Glutamatergic neuron (in vitro differentiated cells): ENCODE results near the gene CAMTA1. TPM values are rescaled to one million over a fixed set of nuclear protein-coding genes. Genes with fewer than 3 reads are reported as not detected.
A peak's percentile ranks its signal among the peaks of the same experiment; 100 is the strongest.

Source experiments
- DNase-seq: peaks from one replicate; pipeline ENCODE4 v3.0.0; 2022
- H3K27ac Mint-ChIP-seq: one replicate; pipeline ENCODE4 v1.8.0; 2020; ENCODE audit warnings: mild to moderate bottlenecking, mixed read lengths, inconsistent platforms; ENCODE audit not compliant: unreplicated experiment
- H3K27me3 Mint-ChIP-seq: one replicate; pipeline ENCODE4 v1.8.0; 2020; ENCODE audit warnings: mild to moderate bottlenecking, moderate library complexity, mixed read lengths, inconsistent platforms; ENCODE audit not compliant: unreplicated experiment
- H3K36me3 Mint-ChIP-seq: one replicate; pipeline ENCODE4 v1.8.0; 2020; ENCODE audit warnings: mild to moderate bottlenecking, mixed read lengths, inconsistent platforms; ENCODE audit not compliant: unreplicated experiment
- H3K4me1 Mint-ChIP-seq: one replicate; pipeline ENCODE4 v1.8.0; 2020; ENCODE audit warnings: mild to moderate bottlenecking, low read depth, mixed read lengths, inconsistent platforms; ENCODE audit not compliant: unreplicated experiment
- H3K4me3 Mint-ChIP-seq: one replicate; pipeline ENCODE4 v1.8.0; 2020; ENCODE audit warnings: mild to moderate bottlenecking, mixed read lengths, inconsistent platforms; ENCODE audit not compliant: unreplicated experiment
- H3K9me3 Mint-ChIP-seq: one replicate; pipeline ENCODE4 v1.8.0; 2020; ENCODE audit warnings: mild to moderate bottlenecking, moderate library complexity, mixed read lengths, inconsistent platforms; ENCODE audit not compliant: unreplicated experiment
- CTCF ChIP-seq: fragments of 200-600 bp; sonication (generic); IDR thresholded peaks from one replicate; pipeline ENCODE4 v1.5.0; 2021; ENCODE audit not compliant: partially characterized antibody, unreplicated experiment
- total RNA-seq: library from RNA; stranded (reverse); fragmentation: NEBNext Ultra II Directional; extraction: Animal tissue kit (Norgen Biotek cat#: 25700); gene quantifications from one replicate; pipeline ENCODE4 v1.2.1, GENCODE V29; 2021; ENCODE audit not compliant: unreplicated experiment

Gene CAMTA1
- total RNA-seq, 1 donor from 2014 or later: 77.2 TPM

DNA sequence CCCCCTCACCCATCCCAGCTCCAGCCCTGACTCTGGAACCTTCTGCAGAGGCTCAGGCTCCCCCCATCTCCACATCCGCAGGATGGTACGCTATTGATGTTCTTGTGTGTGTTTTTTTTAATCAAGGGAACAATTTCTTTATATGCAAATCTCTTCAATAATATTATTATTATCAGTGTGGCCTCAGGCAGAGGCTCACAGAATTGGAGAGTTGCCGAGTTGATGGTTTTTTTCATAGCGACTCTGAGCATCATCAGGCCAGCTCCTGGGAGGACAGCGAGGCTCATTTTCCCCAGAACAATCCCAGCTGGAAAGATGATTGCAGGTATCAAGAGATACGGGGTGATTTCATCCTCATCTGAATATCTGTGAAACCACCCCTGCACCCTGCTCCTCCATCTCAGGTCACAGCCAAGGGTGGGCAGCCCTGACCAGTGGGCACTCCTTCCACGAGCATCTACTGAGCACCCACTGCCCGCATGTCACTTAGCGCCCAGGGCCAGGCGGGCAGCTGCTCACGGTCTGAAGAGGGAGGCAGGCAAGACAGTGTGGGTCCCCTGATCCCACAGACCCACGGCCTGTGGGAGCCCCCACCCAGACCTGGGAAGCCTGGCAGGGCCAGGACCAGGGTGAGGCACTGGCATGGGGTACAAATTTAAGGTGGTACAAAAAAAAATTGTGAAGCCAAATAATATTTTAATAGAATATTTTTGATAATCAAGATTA, 740.2 kb downstream of the CAMTA1 start:
- Mint-ChIP-seq H3K4me1 (peaks cover 1% of the 10 kb centered on the region), H3K4me3 (no peak overlapping the region), H3K9me3 (peaks cover 6% of the 10 kb centered on the region), H3K27ac (no peak overlapping the region), H3K36me3 (peaks cover 6% of the 10 kb centered on the region), H3K27me3 (peaks cover 16% of the 10 kb centered on the region)
- no peak for TF ChIP-seq CTCF
- DNase-seq: peak; percentile 1

GRCh38 chr1:7526196-7526866, 741.1 kb downstream of the CAMTA1 start:
- peaks cover 2% of the 10 kb centered on the region for H3K9me3 Mint-ChIP-seq
- H3K4me1 Mint-ChIP-seq: peaks cover 1% of the 10 kb centered on the region
- H3K27ac Mint-ChIP-seq: no peak overlapping the region
- H3K36me3 Mint-ChIP-seq: no peaks in the 10 kb centered on the region
- TF ChIP-seq CTCF: no peak
- peak; percentile 17 for DNase-seq
- peaks cover 10% of the 10 kb centered on the region for H3K27me3 Mint-ChIP-seq
- H3K4me3 Mint-ChIP-seq: no peak overlapping the region

DNA sequence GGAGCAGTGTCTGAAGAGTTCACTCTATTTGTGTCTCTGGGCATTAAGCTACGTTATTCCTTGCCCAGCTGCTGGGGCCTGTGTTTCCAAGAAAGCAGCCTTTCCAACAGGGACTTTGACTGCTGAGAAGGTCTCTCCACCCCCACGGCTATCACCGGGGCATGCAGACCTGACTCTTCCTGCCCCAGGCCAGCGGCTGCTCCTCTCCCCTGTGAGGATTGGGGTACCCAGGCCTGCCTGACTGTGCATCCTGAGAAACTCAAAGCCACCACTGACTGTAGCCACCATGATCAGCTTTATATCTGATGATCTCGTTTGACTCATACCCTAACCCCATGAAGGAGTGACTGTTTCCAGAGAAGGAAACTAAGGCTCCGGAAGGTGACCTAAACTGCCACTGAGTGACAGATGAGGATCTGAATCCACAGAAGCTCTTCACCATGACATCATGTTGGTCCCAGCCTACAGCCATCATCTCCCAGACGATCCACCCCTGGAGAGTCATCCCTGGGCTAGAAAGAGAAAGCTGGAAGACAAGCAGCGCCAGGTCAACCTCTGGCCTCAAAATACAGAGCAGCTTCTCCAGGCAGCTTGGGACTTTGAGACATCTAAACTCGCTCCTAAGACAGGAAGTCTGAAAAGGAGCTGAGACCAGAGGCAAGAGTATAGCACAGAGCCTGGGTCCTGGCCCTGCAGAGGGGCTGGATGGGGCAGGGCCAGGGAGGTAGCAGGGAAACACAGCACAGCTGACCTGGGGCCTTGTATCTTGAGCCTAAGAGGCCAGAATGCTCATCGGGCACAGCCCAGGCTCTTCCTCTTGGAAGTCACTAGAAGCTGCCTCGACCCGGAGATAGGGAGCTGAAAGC, 741.8 kb downstream of the CAMTA1 start:
- H3K36me3 Mint-ChIP-seq: no peaks in the 10 kb centered on the region
- no peak overlapping the region for H3K27ac Mint-ChIP-seq
- H3K27me3 Mint-ChIP-seq: peaks cover 8% of the 10 kb centered on the region
- no peak for TF ChIP-seq CTCF
- H3K4me3 Mint-ChIP-seq: no peak overlapping the region
- peaks cover 2% of the 10 kb centered on the region for H3K9me3 Mint-ChIP-seq
- peaks cover 1% of the 10 kb centered on the region for H3K4me1 Mint-ChIP-seq
- no peak for DNase-seq

DNA sequence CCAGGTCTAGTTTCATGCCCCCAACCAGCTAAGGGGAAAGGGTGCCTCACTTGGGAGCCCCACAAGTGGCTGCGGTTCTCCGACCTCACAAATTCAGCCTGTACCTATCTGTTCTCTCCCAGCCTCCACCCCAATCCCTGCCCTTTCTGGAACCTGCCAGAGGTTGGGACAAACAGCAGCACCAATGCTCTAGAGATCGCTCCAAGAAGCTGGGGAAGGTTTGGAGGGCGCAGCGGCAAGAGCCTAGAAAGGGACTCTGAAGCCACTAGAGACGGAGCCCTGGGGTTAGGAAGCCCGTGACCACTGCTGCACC, 742.4 kb downstream of the CAMTA1 start:
- TF ChIP-seq CTCF: no peak

More for the DNA sequence above, 742.4 kb downstream of the CAMTA1 start:
- peaks cover 2% of the 10 kb centered on the region for H3K9me3 Mint-ChIP-seq
- peaks cover 8% of the 10 kb centered on the region for H3K27me3 Mint-ChIP-seq
- DNase-seq: no peak
- no peak overlapping the region for H3K4me3 Mint-ChIP-seq
- peaks cover 1% of the 10 kb centered on the region for H3K4me1 Mint-ChIP-seq
- no peaks in the 10 kb centered on the region for H3K36me3 Mint-ChIP-seq
- H3K27ac Mint-ChIP-seq: no peak overlapping the region
